ENCODE measurements around the gene PAH. TPM values are rescaled to one million over a fixed set of nuclear protein-coding genes. Genes with fewer than 3 reads are reported as not detected.

The PAH gene
- total and polyA plus RNA-seq, 2 of the 4 experiments (the other 2 are of a cell fraction): not detected

DNA sequence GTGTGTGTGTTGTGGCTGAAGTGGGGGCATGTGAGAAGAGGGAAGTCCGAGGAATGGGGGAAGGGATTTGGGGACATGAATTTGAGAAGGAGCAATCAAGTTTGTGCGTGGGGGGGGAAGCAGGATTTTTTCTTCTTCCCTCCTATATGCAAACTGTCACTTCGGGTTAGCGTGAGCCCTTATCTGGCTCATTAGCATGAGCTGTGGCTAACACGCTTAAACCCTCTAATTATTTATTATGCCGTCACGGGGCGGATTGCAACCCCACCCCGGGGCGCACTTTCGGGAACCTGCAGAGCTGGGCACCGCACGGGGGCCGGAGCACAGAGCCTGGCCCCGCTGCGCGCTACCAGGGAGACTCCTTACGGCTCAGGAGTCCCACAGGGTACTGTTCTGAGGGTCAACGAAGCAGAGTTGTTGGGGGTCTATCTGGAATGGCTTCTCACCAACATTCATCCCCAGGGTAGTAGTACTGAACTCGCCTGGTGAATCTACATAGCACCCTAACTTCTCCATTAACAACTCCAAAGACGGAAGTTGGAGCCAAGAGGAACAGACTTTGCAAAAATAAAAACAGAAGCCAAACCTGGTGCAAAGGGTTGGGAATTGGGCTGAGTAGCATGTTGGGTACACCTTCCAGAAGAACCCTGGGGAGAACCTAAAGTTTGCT, 34.0 kb upstream of the PAH start:
- Histone ChIP-seq H3K27ac (ENCODE audit: insufficient read depth, low read length) (no peak overlapping the region), H3K27me3 (ENCODE audit: control insufficient read depth, insufficient read depth, low read length) (peaks cover 24% of the 10 kb centered on the region), H3K4me1 (ENCODE audit: control insufficient read depth, insufficient read depth, low read length) (no peaks in the 10 kb centered on the region), H3K9ac (ENCODE audit: low read depth, low read length) (no peak overlapping the region), H3K14ac (replicated peaks; ENCODE audit: low read depth, low read length) (no peak overlapping the region), H4K91ac (ENCODE audit: insufficient read depth, low read depth, low read length) (no peak overlapping the region), H2AFZ (replicated peaks; ENCODE audit: low read length, poor library complexity) (no peak overlapping the region), H3K23ac (ENCODE audit: low read depth, low read length) (no peak overlapping the region), H3K36me3 (ENCODE audit: control insufficient read depth, insufficient read depth, low read length) (no peaks in the 10 kb centered on the region), H3K4me3 (ENCODE audit: insufficient read depth, low read depth, low read length) (no peak overlapping the region), H3K4me2 (ENCODE audit: low read depth, low read length) (no peak overlapping the region), H3K18ac (ENCODE audit: low read depth, low read length) (no peak overlapping the region), H2BK5ac (ENCODE audit: low read depth, low read length, poor library complexity, severe bottlenecking) (no peak overlapping the region), H2BK15ac (ENCODE audit: low read depth, low read length) (no peak overlapping the region), H3K9me3 (ENCODE audit: control insufficient read depth, insufficient read depth, low read length) (no peaks in the 10 kb centered on the region), H3K4ac (ENCODE audit: low read depth, low read length) (no peak overlapping the region), H2AK9ac (replicated peaks; ENCODE audit: low read depth, low read length, poor library complexity) (no peak overlapping the region), H2BK20ac (ENCODE audit: low read depth, low read length) (no peak overlapping the region), H3K79me1 (ENCODE audit: low read depth in 1 of 2, low read length in 2 of 2) (no peaks in the 10 kb centered on the region), H2BK120ac (ENCODE audit: low read depth, low read length) (no peak overlapping the region), H4K5ac (ENCODE audit: low read depth, low read length) (no peak overlapping the region), H4K20me1 (ENCODE audit: insufficient read depth, low read length) (no peaks in the 10 kb centered on the region), H4K8ac (ENCODE audit: low read depth in 2 of 2, low read length in 2 of 2) (no peak overlapping the region), H3K56ac (ENCODE audit: extremely low read depth, insufficient read depth, low read length) (no peak overlapping the region), H3K9me1 (ENCODE audit: insufficient read depth, low read length) (no peaks in the 10 kb centered on the region), H2AK5ac (ENCODE audit: low read depth, low read length) (no peak overlapping the region)
- CTCF ChIA-PET: no interaction called here
- DNase-seq: no peak
- in situ Hi-C loops (cut with MboI; ENCODE audit: low sequenced_read_pairs): no loop called here
- ATAC-seq (ENCODE audit: low read depth): no peak
- no peak for TF ChIP-seq NFE2L2 (IDR thresholded peaks at IDR 0.05; ENCODE audit: low read depth, low read length)
- no peak for TF ChIP-seq SMC3 (IDR thresholded peaks at IDR 0.05; ENCODE audit: low read depth, low read length)
- no CpG with 5 or more reads among the region's 21 CpGs for WGBS, 2 experiments (ENCODE audit: extremely low coverage in 2 of 2, insufficient read length in 1 of 2)
- intact Hi-C loops (cut with micrococcal nuclease): no loop called here
- dilution Hi-C loops (cut with HindIII; ENCODE audit: low sequenced_read_pairs, unreplicated experiment): no loop called here
- POLR2A ChIA-PET (ENCODE audit: unreplicated experiment): no interaction called here
- BruUV-seq (replicated peaks): no TSS peak

Measured in IMR-90 (cell line).